ENCODE data around the gene PLEKHH3. TPM values are rescaled to one million over a fixed set of nuclear protein-coding genes. Genes with fewer than 3 reads are reported as not detected.

The PLEKHH3 gene
- total and polyA plus RNA-seq, 10 of the 15 experiments (the other 5 are each of a cell fraction or from before 2014, with no cell fraction given), result 0.31 to 38.0 (median 11.0) TPM

GRCh38 chr17:42675965-42676423 is 800 bp downstream of the PLEKHH3 start:
- peak overlapping the region; percentile 24 for H2AFZ ChIP-seq (ENCODE audit: control insufficient read depth, low read depth, low read length)
- ATAC-seq, result no peak
- in situ Hi-C loops (cut with MboI), result no loop called here
- no peak for TF ChIP-seq POU2F2 (IDR thresholded peaks at IDR 0.05; ENCODE audit: borderline replicate concordance, low read depth, low read length)
- TF ChIP-seq BACH1 (IDR thresholded peaks at IDR 0.05; ENCODE audit: borderline replicate concordance), result 0 out of 2 replicates have a peak, but pooled peaks have one; percentile 16
- no peak for TF ChIP-seq IKZF2 (IDR thresholded peaks at IDR 0.05)
- 0 out of 2 replicates have a peak, but pooled peaks have one; percentile 13 for TF ChIP-seq CREM (IDR thresholded peaks at IDR 0.05; ENCODE audit: low read depth)
- no peak for TF ChIP-seq HDGF (IDR thresholded peaks at IDR 0.05)
- 0 out of 2 replicates have a peak, but pooled peaks have one; percentile 28 for TF ChIP-seq MAX (IDR thresholded peaks at IDR 0.05; ENCODE audit: low read depth, low read length)
- peak; percentile 45; the same call in 1 of the 2 replicates for TF ChIP-seq MXI1 (IDR thresholded peaks at IDR 0.05; ENCODE audit: low read depth, low read length)
- no peak for TF ChIP-seq NFIC (IDR thresholded peaks at IDR 0.05; ENCODE audit: low read depth, low read length)
- TF ChIP-seq POLR2A (IDR thresholded peaks at IDR 0.05; ENCODE audit: low read depth, low read length), result 0 out of 2 replicates have a peak, but pooled peaks have one; percentile 35
- no peak for TF ChIP-seq SP1 (IDR thresholded peaks at IDR 0.05; ENCODE audit: low read depth, low read length)
- no peak for TF ChIP-seq CEBPB (IDR thresholded peaks at IDR 0.05; ENCODE audit: borderline replicate concordance in 1 of 2, low read depth in 2 of 2, low read length in 2 of 2)
- TF ChIP-seq MTA3 (IDR thresholded peaks at IDR 0.05; ENCODE audit: borderline replicate concordance, low read length), result no peak
- TF ChIP-seq EED (IDR thresholded peaks at IDR 0.05; ENCODE audit: low read depth), result peak; percentile 45
- TF ChIP-seq SREBF2 (IDR thresholded peaks at IDR 0.05; ENCODE audit: low read length), result no peak
- no peak for TF ChIP-seq CBX3 (IDR thresholded peaks at IDR 0.05; ENCODE audit: borderline replicate concordance, low read depth)
- TF ChIP-seq, protein P1, sequence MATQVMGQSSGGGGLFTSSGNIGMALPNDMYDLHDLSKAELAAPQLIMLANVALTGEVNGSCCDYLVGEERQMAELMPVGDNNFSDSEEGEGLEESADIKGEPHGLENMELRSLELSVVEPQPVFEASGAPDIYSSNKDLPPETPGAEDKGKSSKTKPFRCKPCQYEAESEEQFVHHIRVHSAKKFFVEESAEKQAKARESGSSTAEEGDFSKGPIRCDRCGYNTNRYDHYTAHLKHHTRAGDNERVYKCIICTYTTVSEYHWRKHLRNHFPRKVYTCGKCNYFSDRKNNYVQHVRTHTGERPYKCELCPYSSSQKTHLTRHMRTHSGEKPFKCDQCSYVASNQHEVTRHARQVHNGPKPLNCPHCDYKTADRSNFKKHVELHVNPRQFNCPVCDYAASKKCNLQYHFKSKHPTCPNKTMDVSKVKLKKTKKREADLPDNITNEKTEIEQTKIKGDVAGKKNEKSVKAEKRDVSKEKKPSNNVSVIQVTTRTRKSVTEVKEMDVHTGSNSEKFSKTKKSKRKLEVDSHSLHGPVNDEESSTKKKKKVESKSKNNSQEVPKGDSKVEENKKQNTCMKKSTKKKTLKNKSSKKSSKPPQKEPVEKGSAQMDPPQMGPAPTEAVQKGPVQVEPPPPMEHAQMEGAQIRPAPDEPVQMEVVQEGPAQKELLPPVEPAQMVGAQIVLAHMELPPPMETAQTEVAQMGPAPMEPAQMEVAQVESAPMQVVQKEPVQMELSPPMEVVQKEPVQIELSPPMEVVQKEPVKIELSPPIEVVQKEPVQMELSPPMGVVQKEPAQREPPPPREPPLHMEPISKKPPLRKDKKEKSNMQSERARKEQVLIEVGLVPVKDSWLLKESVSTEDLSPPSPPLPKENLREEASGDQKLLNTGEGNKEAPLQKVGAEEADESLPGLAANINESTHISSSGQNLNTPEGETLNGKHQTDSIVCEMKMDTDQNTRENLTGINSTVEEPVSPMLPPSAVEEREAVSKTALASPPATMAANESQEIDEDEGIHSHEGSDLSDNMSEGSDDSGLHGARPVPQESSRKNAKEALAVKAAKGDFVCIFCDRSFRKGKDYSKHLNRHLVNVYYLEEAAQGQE (IDR thresholded peaks at IDR 0.05; ENCODE audit: low read depth, low read length), result peak; percentile 61; the same call in 1 of the 2 replicates
- peak in 1 of 2 experiments; percentile 37; a peak in 1 of 4 replicates for TF ChIP-seq BHLHE40 (IDR thresholded peaks at IDR 0.05; ENCODE audit: borderline replicate concordance in 1 of 2, low read depth in 2 of 2, low read length in 1 of 2)
- TF ChIP-seq, protein P2, sequence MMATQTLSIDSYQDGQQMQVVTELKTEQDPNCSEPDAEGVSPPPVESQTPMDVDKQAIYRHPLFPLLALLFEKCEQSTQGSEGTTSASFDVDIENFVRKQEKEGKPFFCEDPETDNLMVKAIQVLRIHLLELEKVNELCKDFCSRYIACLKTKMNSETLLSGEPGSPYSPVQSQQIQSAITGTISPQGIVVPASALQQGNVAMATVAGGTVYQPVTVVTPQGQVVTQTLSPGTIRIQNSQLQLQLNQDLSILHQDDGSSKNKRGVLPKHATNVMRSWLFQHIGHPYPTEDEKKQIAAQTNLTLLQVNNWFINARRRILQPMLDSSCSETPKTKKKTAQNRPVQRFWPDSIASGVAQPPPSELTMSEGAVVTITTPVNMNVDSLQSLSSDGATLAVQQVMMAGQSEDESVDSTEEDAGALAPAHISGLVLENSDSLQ (IDR thresholded peaks at IDR 0.05), result no peak
- TF ChIP-seq NFXL1 (IDR thresholded peaks at IDR 0.05; ENCODE audit: borderline replicate concordance), result 0 out of 2 replicates have a peak, but pooled peaks have one; percentile 52
- peak; percentile 63; the same call in 1 of the 2 replicates for TF ChIP-seq GATAD2B (conservative IDR thresholded peaks at IDR 0.05; ENCODE audit: low read depth)
- TF ChIP-seq SREBF1 (IDR thresholded peaks at IDR 0.05; ENCODE audit: low read length), result no peak

More at GRCh38 chr17:42675965-42676423, 800 bp downstream of the PLEKHH3 start:
- Histone ChIP-seq H4K20me1 (ENCODE audit: control insufficient read depth, insufficient read depth) (no peaks in the 10 kb centered on the region), H3K27ac (ENCODE audit: control insufficient read depth, insufficient read depth) (peak overlapping the region; percentile 54), H3K9ac (ENCODE audit: control insufficient read depth, insufficient read depth, low read length) (peak overlapping the region; percentile 87), H3K4me3 (peak overlapping the region; percentile 98), H3K4me1 (ENCODE audit: control insufficient read depth, insufficient read depth, low read length) (peaks cover 19% of the 10 kb centered on the region), H3K79me2 (ENCODE audit: control insufficient read depth, insufficient read depth, low read length) (peaks cover 58% of the 10 kb centered on the region), H3K9me3 (replicated peaks; ENCODE audit: control insufficient read depth, insufficient read depth, low read length) (no peaks in the 10 kb centered on the region), H3K4me2 (ENCODE audit: control insufficient read depth, insufficient read depth) (peak overlapping the region; percentile 81), H3K27me3 (replicated peaks in 1 of 2; ENCODE audit: control insufficient read depth in 2 of 2, insufficient read depth in 2 of 2, low read length in 1 of 2) (no peaks in the 10 kb centered on the region), H3K36me3 (ENCODE audit: control insufficient read depth in 2 of 2, insufficient read depth in 2 of 2, low read length in 1 of 2) (peaks cover 8 to 17% of the 10 kb centered on the region in 2 experiments; a peak in 3 of 4 replicates)
- ChIA-PET CTCF (interaction anchor here (0.6 to 10.1 kb wide), 9 partner anchors 14 to 96 kb away, joined by 3 to 239 read pairs (median 13); partner anchors contain the start of genes PSMC3IP, RETREG3, TUBG1 and TUBG2), SMC1A (ENCODE audit: uncharacterized antibody, unreplicated experiment) (interaction anchor here (1.3 to 8.3 kb wide), 7 partner anchors 26 to 127 kb away, joined by 3 to 124 read pairs (median 5); partner anchors contain the start of genes PSMC3IP, RETREG3 and TUBG1), RAD21 (ENCODE audit: unreplicated experiment) (interaction anchor here (0.9 to 6.5 kb wide), 9 partner anchors 17 to 322 kb away, joined by 3 to 152 read pairs (median 4); partner anchors contain the start of genes NAGLU, PSMC3IP, RETREG3 and RPL27), POLR2A (interaction anchor here (0.6 to 6.6 kb wide), 12 partner anchors 13 to 140 kb away, joined by 3 to 120 read pairs (median 8); partner anchors contain the start of genes NAGLU, PSMC3IP, RETREG3 and TUBG1)
- DNase-seq (ENCODE audit: low read depth, low spot score), result no peak
- intact Hi-C loops (cut with micrococcal nuclease; ENCODE audit: unreplicated experiment), result no loop called here
- FAIRE-seq, result no peak
- TSS peak; percentile 39 for BruUV-seq (replicated peaks)
- 1% methylated on average over 36 of the region's 43 CpGs for WGBS (ENCODE audit: insufficient coverage, insufficient replicate concordance, low lambda C conversion rate, missing lambda C conversion rate)
